NCI-H1105 (cell line): ENCODE measurements around the gene SAG.

Source experiments
- DNase-seq: peaks from one replicate; lab custom pipeline; 2025; lab: John Stamatoyannopoulos, UW

Gene SAG

DNA sequence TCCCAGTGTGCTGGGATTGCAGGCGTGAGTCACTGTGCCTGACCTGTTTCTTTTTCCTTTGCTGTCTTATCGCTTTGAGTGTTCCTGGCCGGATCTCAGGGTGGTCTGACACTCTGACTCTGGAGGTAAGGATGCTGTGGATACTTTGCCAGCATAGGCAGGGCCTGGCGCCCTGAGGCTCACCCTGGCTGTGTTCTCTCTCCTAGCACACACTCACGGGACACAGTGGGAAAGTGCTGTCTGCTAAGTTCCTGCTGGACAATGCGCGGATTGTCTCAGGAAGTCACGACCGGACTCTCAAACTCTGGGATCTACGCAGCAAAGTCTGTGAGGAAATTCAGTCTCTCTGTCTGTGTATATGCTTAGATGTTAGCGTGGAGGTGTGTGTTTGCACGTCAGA, 18.0 kb upstream of the SAG start:
- DNase-seq = no peak

DNA sequence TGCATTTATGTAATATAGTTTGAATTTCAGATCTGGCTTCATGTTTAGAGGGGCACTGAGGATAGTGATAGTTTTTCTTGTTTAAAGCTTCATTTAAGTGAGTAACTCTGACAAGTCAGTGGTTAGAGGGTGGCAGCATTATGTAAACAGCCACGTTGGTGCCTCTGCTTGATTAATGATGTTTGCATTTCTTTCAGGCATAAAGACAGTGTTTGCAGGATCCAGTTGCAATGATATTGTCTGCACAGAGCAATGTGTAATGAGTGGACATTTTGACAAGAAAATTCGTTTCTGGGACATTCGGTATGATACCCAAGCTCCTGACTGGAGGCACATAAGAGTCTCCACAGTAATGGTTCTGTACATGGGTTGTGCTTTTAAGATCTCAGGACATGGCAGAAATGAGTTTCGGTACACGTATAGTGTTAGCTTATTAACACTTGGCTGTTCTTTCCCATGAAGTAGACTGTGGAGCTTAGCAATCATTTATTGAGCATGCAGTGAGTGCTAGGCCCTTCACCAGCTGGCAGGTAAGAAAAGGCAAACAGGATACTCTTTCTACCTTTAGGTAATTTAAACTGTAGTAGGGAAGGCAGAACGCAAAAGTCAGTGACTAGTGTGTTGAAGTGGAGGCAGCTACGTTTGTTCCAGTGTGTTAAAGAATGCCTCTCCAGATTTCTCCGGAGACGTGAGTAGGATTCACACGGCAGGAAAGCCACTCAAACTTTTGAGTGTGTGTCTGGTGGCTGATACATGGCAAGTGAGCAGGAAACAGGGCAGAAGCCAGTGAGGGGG, 17.4 kb upstream of the SAG start:
- DNase-seq = no peak

DNA sequence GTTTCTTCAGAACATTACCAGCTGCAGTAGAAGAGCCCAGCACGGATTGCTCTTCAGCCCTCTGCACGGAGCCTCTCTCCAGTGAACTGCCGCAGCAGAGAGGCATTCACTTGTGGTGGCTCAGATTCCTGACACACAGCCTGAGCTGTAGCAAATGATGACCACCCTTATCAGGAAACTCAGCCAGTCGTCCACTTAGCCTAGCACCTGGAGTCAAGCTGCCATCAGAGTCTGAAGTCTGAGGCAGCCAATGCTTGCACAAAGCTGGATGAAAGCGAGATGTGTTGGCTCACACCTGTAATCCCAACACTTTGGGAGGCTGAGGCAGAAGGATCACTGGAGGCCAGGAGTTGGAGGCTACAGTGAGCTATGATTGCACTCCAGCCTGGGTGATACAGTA, 11.7 kb upstream of the SAG start:
- DNase-seq = no peak

DNA sequence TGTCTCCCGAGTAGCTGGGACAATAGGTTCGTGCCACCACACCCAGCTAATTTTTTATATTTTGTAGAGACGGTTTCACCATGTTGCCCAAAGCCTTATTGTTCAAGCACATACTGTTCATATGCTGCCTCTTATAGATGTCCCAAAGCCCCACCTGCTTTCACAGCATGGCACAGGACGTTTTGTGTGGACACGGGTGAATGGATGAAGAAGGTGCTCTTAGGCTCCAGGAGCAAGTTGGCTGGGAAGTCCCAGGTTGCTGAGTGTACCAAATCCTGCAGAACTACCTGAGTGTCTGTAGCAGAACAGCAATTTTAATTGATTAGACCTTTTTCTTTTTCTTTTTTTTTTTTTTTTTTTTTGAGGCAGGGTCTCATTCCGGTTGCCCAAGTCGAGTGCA, 10.5 kb upstream of the SAG start:
- no peak for DNase-seq

DNA sequence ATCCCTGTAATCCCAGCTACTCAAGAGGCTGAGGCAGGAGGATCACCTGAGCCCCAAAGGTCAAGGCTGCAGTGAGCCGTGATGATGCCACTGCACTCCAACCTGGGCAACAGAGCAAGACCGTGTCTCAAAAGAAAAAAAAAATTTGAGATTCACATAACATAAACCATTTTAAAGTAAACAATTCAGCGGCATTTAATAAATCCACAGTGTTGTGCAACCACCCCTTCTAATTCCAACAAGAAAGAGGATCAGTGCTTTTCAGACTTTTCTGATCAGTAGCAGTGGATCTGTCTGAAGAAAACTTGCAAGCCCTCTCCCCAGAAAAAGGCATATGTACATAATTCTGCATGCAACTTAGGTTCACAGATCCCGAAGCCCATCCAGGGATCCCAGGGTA, 7.2 kb upstream of the SAG start:
- DNase-seq = no peak

DNA sequence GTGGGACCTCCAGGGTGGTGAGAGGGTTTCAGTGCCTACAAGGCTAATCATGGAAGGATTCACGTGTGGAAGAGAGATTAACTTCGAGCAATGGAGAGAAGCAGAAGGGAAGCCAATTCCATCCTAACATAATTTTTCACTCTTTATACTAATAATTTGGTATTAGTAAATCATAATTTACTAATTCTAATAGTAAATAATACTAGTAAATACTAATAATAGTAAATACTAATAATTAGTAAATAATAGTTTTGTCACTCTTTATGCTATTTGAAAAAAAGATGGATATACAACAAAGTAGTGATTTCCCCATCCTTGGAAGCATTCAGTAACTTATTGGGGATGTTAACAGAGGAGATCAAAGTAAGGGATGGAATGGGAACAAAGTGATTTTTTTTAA, 6.4 kb upstream of the SAG start:
- no peak for DNase-seq

DNA sequence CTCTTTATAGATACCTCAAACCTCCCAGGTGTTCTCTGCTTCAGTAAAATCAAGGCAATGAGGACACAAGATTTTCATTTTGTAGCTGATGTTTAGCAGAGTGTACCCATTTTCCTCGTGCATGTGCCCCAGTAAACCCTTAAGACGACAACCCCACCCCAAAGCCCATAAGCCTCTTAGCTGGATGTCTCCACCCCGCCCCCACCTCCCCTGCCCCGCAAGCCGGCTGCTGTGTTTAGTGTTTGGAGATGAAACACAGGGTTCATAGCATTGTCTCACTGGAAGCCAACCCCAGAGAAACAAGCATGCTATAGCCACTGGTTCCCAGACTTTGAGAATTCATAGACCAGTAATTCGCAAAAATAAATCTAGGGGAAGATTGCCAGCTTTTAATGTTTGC, 5.8 kb upstream of the SAG start:
- DNase-seq = no peak

DNA sequence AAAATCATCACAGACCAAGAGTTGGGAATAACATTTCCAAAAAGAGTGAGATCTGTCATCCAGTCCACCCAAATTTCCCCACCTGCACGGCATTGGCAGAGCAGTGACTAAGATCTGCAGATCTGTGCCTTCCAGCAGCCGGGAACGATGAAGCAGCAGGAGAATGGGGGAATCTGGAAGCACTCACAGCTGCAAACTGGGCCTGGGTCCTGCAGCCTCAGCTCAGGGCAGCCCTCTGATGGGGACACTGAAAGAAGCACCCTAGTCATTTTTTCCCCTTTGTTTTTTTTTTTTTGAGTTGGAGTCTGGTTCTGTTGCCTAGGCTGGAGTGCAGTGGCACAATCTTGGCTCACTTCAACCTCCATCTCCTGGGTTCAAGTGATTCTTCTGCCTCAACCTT, 4.4 kb upstream of the SAG start:
- no peak for DNase-seq

DNA sequence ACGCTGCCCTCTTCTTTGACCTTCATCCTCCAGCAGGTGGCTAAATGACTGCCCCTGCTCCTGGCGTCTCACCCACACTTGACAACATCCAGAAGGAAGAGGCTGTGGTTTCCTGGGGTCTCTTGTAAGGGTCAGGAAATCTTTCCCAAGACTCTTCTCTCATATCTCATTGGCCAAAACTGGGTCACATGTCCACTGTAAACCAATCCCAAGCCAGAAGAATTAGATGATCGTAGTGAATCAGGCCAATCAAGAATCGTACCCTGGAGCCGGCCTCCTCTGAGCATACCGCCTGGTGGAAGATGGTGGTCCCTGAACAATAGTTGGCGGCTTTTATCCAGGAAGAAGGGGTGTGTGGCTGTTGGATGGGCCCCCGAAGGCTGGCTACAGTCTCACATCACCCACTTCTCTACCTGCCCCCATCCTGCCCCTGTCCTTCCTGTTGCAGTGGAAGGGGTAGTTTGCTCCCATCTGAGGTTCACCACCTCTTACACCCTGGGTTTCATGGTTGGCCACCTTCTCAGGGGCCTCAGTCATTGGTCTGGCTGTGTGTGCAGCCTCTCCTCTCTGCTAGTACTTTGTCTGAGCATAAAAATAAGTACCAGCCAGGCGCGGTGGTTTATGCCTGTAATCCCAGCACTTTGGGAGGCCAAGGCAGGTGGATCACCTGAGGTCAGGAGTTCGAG, 3.8 kb downstream of the SAG start:
- no peak for DNase-seq

DNA sequence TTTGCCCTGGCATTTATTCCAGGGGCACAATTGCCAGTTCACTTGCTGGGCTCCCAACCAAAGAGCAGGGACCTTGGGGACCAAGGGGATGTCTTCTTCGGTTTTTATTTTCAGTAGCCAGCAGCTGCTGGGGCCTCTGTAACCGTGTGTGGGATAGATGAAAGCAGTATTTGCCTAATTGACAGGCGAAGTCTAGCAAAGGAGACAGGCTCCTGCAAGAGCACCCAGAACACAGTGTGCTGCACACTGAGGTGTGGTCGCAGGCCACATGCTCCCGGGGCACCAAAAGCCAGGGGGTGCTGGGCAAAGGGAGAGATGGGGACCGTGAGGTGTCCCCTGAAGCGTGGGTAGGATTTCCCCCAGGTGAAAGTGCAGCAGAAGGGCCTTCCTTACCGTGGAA, 5.3 kb downstream of the SAG start:
- DNase-seq = no peak

DNA sequence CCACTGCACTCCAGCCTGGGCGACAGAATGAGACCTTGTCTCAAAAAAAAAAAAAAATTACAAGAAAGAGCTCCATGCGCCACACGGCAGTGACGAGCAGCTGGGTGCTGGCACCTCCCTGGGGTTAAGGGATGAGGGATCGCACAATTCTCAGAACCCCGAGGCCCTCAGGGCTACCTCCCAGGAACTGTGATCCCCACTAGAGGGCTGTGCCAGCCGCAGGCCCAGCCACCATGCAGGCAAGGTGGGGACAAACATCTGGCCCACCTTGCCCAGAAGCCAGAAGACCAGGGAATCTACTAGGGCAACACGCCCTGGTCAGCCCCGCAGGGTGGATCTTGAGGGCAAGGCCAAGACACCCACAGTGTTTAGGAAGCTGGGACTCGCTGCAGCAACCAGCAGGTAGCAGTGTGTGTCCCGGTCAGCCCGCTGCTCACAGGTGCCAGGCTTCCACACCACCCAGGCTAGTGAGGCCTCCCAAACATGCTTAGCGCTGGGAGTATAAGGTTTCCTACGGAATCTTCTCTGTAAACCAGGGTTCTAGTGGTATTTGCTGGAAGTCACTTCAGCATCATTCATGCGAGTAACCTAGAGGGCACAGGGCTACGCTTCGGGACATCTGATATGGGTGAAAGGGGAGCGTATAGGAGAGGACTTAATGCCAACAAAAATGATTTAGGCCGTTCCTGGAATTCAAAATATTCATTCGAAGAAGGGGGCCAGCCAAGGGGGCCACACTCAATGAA, 6.7 kb downstream of the SAG start:
- no peak for DNase-seq

DNA sequence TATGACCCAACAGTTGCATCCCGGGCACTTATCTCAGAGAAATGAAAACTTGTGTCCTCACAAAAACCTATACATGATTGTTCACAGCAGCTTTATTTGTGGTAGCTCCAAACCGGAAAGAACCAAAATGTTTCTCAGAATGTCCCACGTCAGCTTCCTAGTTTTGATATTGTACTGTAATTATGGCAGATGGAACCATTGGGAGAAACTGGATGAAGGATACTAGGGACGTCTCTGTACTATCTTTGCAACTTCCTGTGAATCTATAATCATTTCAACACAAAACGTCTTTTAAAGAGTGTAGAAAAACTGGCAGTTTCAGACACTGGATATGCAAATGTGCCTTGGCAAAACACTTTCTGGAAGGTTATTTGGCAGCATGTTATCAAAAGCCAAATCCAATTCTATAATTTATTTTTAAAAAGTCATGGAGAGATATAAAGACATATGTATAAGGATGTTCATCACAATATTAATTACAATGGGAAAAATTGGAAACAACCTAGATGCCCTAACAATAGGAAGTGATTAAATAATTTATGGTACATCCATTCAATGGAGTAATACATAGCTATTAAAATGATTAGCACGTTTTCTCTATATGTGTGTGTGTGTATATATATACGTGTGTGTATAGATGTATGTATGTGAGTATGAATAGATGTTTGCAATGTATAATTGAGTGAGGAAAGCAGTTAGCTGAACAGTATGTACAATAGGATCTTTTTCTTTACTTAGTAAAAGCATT, 9.8 kb downstream of the SAG start:
- DNase-seq = no peak

DNA sequence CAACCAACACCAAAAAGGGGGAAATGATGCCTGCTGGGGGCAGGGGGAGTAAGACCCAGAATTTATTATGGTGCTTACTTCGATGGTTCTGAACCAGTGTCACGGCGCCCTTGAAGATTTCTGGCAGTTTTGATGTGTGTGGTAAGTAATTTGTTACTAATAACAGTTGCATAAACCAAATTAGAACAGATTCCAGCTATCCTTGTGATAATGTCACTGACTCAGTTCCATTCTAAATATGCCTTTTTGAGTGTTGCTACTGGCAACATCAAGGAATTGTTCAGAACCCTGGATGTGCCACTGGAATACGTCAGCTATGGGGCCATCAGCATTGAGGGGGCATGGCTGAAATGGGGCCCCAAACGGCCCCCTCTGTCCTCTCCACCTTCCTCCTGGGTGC, 11.6 kb downstream of the SAG start:
- DNase-seq = no peak

DNA sequence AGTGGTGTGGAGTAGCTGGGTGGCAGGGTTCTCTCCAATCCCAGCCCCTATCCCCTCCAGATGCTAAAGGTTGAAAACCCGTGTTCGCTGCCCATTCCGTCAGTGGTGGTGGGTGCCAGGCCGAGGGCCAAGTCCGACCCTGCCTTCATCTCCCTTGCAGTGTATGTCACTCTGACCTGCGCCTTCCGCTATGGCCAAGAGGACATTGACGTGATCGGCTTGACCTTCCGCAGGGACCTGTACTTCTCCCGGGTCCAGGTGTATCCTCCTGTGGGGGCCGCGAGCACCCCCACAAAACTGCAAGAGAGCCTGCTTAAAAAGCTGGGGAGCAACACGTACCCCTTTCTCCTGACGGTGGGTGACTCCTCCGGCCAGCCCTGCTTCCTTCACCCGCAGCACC, 12.9 kb downstream of the SAG start:
- no peak for DNase-seq

DNA sequence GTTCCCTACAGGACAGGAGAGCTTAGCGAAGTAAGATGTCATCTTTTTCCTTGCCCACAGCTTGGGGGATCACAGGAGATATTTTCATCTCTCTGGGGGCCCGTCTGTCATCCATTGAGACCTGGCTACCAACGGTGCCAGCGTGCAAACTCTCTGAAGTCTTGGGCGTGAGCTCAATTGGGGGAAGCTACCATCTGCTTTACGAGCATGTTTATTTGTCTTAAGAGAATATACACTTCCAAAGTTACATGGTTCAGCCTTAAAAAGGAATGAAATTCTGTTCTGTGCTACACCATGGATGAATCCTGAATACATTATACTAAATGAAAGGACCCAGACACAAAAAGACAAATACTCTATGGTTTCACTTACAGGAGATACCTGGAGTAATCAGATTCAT, 13.6 kb downstream of the SAG start:
- DNase-seq = no peak

DNA sequence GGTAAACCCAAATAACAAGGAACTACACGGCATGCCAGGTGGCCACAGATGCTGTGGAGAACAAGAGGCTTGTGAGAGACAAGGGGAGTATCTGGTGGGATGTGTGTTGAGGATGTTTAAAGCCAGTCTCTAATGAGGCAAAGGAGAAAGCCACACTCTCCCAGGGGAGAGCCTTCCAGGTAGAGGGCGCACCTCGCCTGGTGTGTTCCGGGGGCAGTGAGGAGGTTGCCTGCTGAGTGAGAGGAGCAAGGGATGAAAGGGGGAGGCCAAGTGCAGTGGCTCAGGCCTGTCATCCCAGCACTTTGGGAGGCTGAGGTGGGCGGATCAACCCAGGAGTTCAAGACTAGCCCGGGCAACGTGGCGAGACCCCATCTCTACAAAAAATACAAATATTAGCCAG, 16.2 kb downstream of the SAG start:
- no peak for DNase-seq

DNA sequence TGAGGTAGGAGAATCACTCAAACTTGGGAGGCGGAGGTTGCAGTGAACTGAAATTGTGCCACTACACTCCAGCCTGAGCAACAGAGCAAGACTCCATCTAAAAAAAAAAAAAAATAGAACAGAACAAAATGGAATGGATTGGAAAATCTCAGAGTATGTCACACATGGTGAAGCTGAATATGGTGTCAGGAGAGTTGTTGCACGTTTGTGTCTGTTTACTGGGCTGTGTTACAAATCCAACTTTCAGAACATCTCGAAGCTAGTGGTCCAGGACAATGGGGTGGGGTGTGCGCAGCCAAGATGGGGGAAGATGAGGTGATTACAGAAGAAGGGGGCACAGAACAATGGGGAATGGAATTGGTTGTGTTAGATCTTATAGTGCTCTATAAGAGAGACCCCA, 17.6 kb downstream of the SAG start:
- DNase-seq = no peak

DNA sequence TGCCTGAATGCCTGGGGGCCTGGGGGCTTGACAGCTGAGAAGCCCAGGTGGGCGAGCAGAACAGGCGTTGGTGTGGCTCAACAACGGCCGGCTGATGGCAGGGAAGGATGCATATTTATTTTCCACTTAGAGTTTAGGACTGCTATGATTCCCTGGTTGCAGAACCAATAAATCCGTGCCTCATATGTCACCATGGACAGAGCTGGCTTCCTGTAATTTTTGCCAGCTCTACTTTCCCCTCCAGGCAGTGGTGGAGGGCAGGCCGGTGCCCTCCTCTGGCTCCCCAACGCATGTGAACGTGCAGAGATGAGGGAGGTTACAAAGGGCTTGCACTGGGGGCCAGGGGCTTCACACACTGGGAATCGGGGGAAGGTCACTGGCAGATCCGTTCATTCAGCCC, 18.2 kb downstream of the SAG start:
- no peak for DNase-seq

DNA sequence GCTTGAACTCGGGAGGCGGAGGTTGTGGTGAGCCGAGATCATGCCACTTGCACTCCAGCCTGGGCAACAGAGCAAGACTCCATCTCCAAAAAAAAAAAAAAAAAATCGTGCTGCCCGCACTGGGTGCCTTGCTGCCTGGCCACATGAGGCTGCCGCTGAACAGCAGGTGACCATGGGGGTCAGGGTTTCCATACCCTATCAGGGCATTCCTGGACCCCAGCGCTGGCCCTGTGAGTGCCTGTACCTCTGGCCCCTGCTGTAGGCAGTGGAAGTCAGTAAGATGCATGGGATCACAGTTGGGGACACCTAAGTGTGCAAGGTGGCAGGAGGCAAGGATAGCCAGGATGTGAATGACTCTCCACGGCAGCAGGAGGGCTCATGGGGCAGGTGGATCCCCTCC, 18.9 kb downstream of the SAG start:
- no peak for DNase-seq

DNA sequence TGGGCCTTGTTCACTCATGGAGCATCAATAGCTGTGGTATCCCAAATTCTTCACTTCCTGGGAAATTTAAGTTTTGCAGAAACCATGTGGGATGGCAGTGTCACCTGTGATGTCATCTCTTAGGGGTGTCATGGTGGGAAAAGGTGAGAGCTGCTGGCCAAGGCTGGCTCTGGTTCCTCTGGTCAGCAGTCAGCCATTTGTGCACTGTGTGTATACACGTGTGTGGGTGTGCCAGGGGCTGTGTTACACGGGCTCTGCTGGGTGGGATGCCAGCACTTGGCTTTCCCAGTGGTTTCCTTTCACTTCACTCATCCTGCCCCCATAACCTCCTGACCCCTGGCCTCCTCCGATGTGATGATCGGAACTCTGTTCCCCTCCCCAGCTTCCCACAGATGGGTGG, 21.3 kb downstream of the SAG start:
- DNase-seq = no peak

DNA sequence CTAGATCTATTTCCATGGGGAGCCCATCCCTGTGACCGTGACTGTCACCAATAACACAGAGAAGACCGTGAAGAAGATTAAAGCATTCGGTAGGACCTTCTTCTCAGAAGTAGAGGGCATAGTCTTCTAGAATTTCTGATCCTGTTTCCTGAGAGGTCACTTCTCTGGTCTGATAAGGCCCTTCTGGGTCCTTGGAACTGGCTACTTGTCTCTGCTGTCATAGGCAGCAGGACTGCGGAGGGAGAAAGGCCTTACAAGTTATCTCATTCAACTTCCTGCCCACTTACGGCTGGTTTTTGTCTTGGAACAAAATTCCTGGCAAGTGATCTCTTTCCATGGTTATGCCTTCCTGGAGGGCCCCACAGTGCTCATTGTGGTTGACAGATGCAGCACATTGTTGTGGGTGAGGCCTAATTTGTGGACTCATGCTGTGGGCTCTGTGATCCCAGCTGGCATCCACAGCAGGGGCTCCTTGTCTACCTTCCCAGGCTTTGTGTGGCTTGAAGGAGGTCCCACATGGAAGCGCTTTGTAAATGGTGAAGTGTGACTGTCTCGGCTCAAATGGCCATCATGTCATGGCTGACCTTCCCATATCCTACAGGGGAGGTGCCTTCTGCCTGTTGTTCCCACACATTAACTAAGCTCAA, 22.0 kb downstream of the SAG start:
- DNase-seq = no peak

DNA sequence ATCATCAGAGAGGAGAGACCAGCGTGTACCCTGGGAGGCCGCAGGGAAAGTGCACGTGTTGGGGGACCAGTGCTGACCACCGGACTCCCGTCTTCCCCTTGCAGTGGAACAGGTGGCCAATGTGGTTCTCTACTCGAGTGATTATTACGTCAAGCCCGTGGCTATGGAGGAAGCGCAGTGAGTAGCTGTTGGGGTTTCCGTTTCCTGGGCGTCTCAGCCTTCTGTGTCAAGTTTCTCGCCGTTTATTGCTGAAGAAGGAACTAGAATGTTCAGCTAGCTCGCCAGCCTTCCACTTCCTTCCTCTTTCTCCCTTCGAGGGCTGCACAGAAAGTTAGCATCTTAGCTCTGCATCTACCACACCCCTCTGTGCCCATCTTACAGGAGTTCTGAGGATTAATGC, 23.9 kb downstream of the SAG start:
- DNase-seq = no peak
